Kidney epithelial cell (primary cell): ENCODE data around the gene TDRD7. TPM values are rescaled to one million over a fixed set of nuclear protein-coding genes. Genes with fewer than 3 reads are reported as not detected.
A peak's percentile ranks its signal among the peaks of the same experiment; 100 is the strongest.

Source experiments
- DNase-seq: peaks from one replicate; pipeline ENCODE4 v3.0.0-alpha.2; 2010; ENCODE audit warnings: low read depth
- H3K27me3 ChIP-seq: 2 replicates; pipeline ENCODE4 v1.6.0; 2011; ENCODE audit warnings: low read length; ENCODE audit not compliant: control insufficient read depth, insufficient read depth
- H3K36me3 ChIP-seq: 2 replicates; pipeline ENCODE4 v1.5.1; 2011; ENCODE audit warnings: low read length; ENCODE audit not compliant: control insufficient read depth, insufficient read depth
- H3K4me3 ChIP-seq: 2 replicates; pipeline ENCODE4 v1.5.1; 2011; ENCODE audit warnings: low read depth, mild to moderate bottlenecking, control low read depth, low read length
- CTCF ChIP-seq: IDR thresholded peaks from 2 replicates; pipeline ENCODE4 v1.5.1; 2011; ENCODE audit warnings: mild to moderate bottlenecking, moderate library complexity, low read length, control low read depth, inconsistent platforms; ENCODE audit not compliant: insufficient read depth, poor library complexity, severe bottlenecking
- total RNA-seq: library from RNA; depleted of rRNA; stranded (reverse); fragments of >200 nt; gene quantifications from 2 replicates; pipeline ENCODE4 v1.2.3, GENCODE V29; 2015

The TDRD7 gene
- total RNA-seq, 1 donor from 2014 or later: 8.3 TPM

- no peak for TF ChIP-seq CTCF
- H3K36me3 ChIP-seq: no peaks in the 10 kb centered on the region
- DNase-seq: no peak
- H3K27me3 ChIP-seq: peaks cover 9% of the 10 kb centered on the region
- H3K4me3 ChIP-seq: no peak overlapping the region
These were observed 26.2 kb upstream of the TDRD7 start for GRCh38 chr9:97385626-97386264.

GRCh38 chr9:97386265-97386633 lies 25.6 kb upstream of the TDRD7 start:
- Histone ChIP-seq H3K27me3 (peaks cover 9% of the 10 kb centered on the region), H3K36me3 (no peaks in the 10 kb centered on the region), H3K4me3 (no peak overlapping the region)
- no peak for TF ChIP-seq CTCF
- no peak for DNase-seq

GRCh38 chr9:97386733-97387503 lies 25.0 kb upstream of the TDRD7 start:
- no peak overlapping the region for H3K4me3 ChIP-seq
- peaks cover 9% of the 10 kb centered on the region for H3K27me3 ChIP-seq
- DNase-seq: no peak
- peak; percentile 99 for TF ChIP-seq CTCF
- H3K36me3 ChIP-seq: no peaks in the 10 kb centered on the region

- no peak for TF ChIP-seq CTCF
- DNase-seq: no peak
- Histone ChIP-seq H3K4me3 (no peak overlapping the region), H3K27me3 (peaks cover 9% of the 10 kb centered on the region), H3K36me3 (no peaks in the 10 kb centered on the region)
These were observed 24.4 kb upstream of the TDRD7 start for GRCh38 chr9:97387504-97387886.

- no peak for TF ChIP-seq CTCF
- no peak for DNase-seq
- Histone ChIP-seq H3K27me3 (peaks cover 9% of the 10 kb centered on the region), H3K36me3 (no peaks in the 10 kb centered on the region), H3K4me3 (no peak overlapping the region)
These were observed 23.8 kb upstream of the TDRD7 start for GRCh38 chr9:97387936-97388684.
